RWPE1 (cell line): ENCODE results near the gene DCDC2C.

Experiments
- CTCF ChIA-PET: fragments of 350-600 bp; sonication (Branson Sonifier 250); formaldehyde crosslinking; extraction: SDS; loops from one replicate; lab custom pipeline; 2021; lab: Yijun Ruan, JAX
- POLR2A ChIA-PET: fragments of 400-600 bp; formaldehyde crosslinking; extraction: SDS; loops from one replicate; lab custom pipeline; 2020; ENCODE audit warnings: antibody characterized with exemption; ENCODE audit not compliant: low non-redundant PET; lab: Yijun Ruan, JAX
- DNase-seq: peaks from one replicate; pipeline ENCODE4 v3.0.0; 2012; ENCODE audit warnings: low spot score
- H3K27ac ChIP-seq: fragments of 450-650 bp; 2 replicates; pipeline ENCODE4 v1.5.1; 2017
- TF ChIP-seq, protein P1 (sequence below): fragments of 450-650 bp; conservative IDR thresholded peaks from 2 replicates; pipeline ENCODE4 v1.5.1; 2017; ENCODE audit warnings: low read depth, mild to moderate bottlenecking

DCDC2C gene

DNA sequence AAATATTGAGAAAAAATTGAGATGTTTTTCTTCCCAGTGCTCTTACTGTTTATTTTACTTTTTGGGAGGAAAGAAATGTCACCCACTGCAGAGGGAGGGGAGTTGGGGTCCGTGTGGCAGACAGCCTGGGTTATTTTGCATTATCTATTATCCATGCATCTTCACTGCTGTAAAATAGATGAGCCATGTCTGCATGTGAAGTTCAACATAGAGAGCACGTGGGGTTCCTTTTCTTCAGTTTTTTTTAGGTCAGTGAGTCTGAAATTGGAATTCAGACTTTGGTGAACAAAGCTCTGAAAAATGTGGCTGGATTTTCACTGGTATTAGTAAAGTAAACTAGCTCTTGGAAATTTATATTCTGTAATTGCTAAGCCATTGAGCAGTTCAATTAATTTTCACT lies 2.4 kb downstream of the DCDC2C start:
- DNase-seq = no peak
- H3K27ac ChIP-seq = no peak overlapping the region
- CTCF ChIA-PET = interaction anchor here (0.6 to 0.7 kb wide), 2 partner anchors 17 to 99 kb away, joined by 4 read pairs; no protein-coding TSS in a partner anchor
- POLR2A ChIA-PET = no interaction called here
- TF ChIP-seq, protein P1, sequence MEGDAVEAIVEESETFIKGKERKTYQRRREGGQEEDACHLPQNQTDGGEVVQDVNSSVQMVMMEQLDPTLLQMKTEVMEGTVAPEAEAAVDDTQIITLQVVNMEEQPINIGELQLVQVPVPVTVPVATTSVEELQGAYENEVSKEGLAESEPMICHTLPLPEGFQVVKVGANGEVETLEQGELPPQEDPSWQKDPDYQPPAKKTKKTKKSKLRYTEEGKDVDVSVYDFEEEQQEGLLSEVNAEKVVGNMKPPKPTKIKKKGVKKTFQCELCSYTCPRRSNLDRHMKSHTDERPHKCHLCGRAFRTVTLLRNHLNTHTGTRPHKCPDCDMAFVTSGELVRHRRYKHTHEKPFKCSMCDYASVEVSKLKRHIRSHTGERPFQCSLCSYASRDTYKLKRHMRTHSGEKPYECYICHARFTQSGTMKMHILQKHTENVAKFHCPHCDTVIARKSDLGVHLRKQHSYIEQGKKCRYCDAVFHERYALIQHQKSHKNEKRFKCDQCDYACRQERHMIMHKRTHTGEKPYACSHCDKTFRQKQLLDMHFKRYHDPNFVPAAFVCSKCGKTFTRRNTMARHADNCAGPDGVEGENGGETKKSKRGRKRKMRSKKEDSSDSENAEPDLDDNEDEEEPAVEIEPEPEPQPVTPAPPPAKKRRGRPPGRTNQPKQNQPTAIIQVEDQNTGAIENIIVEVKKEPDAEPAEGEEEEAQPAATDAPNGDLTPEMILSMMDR = no peak

DNA sequence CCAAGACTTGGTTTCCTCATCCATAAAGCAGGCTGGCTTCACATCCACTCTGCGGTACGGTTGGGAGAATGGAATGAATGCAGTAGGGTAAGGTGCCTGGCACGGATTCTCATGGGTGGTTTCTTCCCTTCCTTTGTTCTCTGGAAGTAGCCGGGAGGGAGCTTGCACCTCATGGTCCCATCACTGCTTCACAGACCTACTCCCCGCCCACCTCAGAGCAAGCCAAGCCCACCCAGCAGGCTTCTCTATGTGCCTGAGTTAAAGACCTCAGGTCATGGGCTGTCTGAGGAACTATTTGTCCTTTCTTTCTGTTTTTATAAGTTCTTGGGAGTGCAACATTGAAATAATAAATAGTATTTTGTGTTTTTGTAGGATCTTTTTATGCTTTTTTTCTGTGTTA lies 3.5 kb downstream of the DCDC2C start:
- CTCF ChIA-PET = no interaction called here
- DNase-seq = no peak
- TF ChIP-seq, protein P1 = no peak
- POLR2A ChIA-PET = no interaction called here
- no peak overlapping the region for H3K27ac ChIP-seq

DNA sequence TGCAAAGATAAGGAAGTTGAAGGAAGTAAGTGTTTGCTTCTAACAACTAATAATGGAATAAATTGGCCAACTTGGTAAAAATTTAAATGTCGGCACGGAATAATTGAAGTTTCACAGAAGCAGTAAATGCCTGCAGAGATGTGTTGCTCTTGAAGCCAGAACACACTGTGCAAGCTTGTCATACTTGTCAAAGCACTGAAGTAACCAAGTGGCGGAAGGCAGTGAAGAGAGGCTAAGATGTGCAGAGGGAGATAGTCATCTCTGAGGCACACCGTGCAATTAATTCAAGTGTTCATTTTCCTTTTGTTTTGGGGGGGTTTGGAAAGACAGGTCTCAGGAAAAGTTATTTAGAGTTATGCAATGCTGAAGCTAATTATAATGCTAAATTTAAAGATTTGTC lies 5.2 kb downstream of the DCDC2C start:
- CTCF ChIA-PET = no interaction called here
- DNase-seq = no peak
- H3K27ac ChIP-seq = no peak overlapping the region
- POLR2A ChIA-PET = interaction anchor here (0.7 kb wide), 1 partner anchor 14 kb away, joined by 4 read pairs; no protein-coding TSS in a partner anchor
- TF ChIP-seq, protein P1 = no peak

DNA sequence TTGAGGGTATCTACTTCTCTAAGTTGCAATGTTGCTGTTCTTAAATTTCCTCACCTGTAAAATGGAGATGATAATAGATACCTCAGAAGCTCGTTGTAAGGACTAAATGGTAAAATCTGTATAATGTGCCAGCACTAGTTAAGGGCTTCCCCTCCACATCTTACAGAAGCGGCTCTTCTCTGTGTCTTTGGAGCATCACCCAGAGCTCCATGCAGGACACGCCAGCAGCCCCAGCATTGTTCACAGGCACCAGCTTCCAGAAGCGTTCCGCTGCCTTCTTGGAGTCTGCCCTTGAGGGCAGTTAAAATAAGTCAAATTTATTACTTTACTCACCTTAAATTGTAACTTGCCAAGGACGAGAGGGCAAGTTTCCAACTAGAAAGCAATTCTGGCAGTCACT lies 5.8 kb downstream of the DCDC2C start:
- CTCF ChIA-PET = no interaction called here
- POLR2A ChIA-PET = no interaction called here
- TF ChIP-seq, protein P1 = no peak
- H3K27ac ChIP-seq = no peak overlapping the region
- DNase-seq = no peak

DNA sequence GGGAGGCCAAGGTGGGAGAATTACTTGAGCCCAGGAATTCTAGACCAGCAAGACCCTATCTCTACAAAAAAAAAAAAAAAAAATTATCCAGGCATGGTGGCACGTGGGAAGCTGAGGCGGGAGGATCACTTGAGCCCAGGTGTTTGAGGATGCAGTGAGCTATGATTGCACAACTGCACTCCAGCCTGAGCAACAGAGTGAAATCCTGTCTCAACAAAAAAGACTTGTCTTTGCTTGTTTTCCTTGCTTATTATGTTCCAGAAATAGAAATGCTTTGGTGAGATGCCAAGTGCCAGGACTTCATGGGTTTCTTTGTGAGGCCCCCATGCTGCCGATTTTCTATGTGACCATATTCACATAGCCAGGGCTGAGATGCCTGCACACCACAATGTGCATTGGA lies 9.0 kb downstream of the DCDC2C start:
- H3K27ac ChIP-seq = no peak overlapping the region
- no peak for DNase-seq
- POLR2A ChIA-PET = interaction anchor here (0.6 kb wide), 1 partner anchor 11 kb away, joined by 6 read pairs; no protein-coding TSS in a partner anchor
- CTCF ChIA-PET = interaction anchor here (1.8 kb wide), 1 partner anchor 20 kb away, joined by 5 read pairs; no protein-coding TSS in a partner anchor
- TF ChIP-seq, protein P1 = no peak

DNA sequence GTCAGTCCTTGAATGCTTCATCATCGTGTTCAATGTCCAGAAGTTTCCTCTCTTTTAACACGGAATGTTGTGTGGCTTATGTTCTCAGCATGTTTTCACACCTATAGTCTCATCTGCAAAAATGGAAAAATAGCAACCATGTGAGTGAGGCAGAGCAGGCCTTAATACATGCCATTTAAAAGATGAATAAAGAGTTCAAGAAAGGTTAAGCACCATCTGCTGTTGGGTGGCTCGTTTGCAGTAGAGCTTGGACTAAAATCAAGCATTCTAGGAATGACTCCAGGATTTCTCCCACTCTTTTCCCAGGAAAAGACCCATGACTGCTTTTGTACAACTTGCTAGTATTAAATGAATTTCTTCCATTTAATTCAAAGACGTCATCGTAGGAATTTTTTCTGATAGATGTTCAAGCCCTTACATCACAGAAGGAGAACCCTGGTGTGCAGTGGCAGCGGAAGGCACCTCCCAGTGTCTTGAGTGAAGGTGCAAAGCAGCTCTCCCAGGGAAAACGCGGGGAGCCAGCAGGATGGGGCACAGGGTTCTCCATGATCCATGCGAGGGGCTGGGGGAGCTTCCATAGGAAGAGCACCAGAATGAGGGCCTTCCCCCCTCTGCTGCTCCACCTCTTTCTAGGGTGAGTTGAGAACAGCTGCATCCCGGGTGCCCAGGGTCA lies 9.6 kb downstream of the DCDC2C start:
- ChIA-PET CTCF (interaction anchor here (0.6 to 1.8 kb wide), 2 partner anchors 20 to 23 kb away, joined by 3 to 5 read pairs; no protein-coding TSS in a partner anchor), POLR2A (interaction anchor here (0.6 kb wide), 1 partner anchor 10 kb away, joined by 6 read pairs; no protein-coding TSS in a partner anchor)
- TF ChIP-seq, protein P1 = no peak
- DNase-seq = no peak
- H3K27ac ChIP-seq = no peak overlapping the region
